Breast epithelium (tissue), 3 donors: ENCODE measurements around the gene LZTS2.

Source experiments
- CTCF ChIP-seq, 3 donors: fragments of 450-650 bp; IDR thresholded peaks; one replicate each; pipeline ENCODE4 v1.5.1; 2016 to 2017; ENCODE audit warnings: antibody characterized with exemption in 3 of 3, mild to moderate bottlenecking in 3 of 3, moderate library complexity in 3 of 3
- POLR2A ChIP-seq: fragments of 450-650 bp; IDR thresholded peaks from one replicate; pipeline ENCODE4 v1.6.1; 2016; ENCODE audit warnings: antibody characterized with exemption, mild to moderate bottlenecking, moderate library complexity

- no peak for TF ChIP-seq POLR2A
- no peak for TF ChIP-seq CTCF (IDR thresholded peaks at IDR 0.05)
These were observed 20.9 kb downstream of the LZTS2 start for GRCh38 chr10:101020427-101021075.
